HepG2 (cell line): ENCODE measurements around the gene ZNF584. TPM values are rescaled to one million over a fixed set of nuclear protein-coding genes. Genes with fewer than 3 reads are reported as not detected.

Experiments used
- FLYWCH1 ChIP-seq: sonication (generic); formaldehyde crosslinking; IDR thresholded peaks from 2 replicates; pipeline ENCODE4 v1.8.1; 2023; ENCODE audit warnings: mild to moderate bottlenecking, missing genetic modification reagents
- GZF1 ChIP-seq: sonication (generic); formaldehyde crosslinking; IDR thresholded peaks from 2 replicates; pipeline ENCODE4 v1.5.1; 2020; ENCODE audit warnings: mild to moderate bottlenecking, missing genetic modification reagents
- HIVEP1 ChIP-seq: sonication (generic); formaldehyde crosslinking; IDR thresholded peaks from 2 replicates; pipeline ENCODE4 v1.4.0; 2020; ENCODE audit warnings: mild to moderate bottlenecking, missing genetic modification reagents
- HNF1A ChIP-seq, 2 experiments: sonication (generic) in 1 of 2; formaldehyde crosslinking in 1 of 2; IDR thresholded peaks; 2 replicates each; pipeline versions ENCODE4 v1.4.0 to v1.6.1; 2016 to 2020; ENCODE audit warnings: borderline replicate concordance in 1 of 2, low read depth in 1 of 2, mild to moderate bottlenecking in 1 of 2, missing genetic modification reagents in 1 of 2
- NFYB ChIP-seq: sonication (generic); formaldehyde crosslinking; IDR thresholded peaks from 2 replicates; pipeline ENCODE4 v1.4.0; 2020; ENCODE audit warnings: missing genetic modification reagents
- PHF20 ChIP-seq: sonication (generic); formaldehyde crosslinking; IDR thresholded peaks from 2 replicates; pipeline ENCODE4 v1.5.0; 2020; ENCODE audit warnings: mild to moderate bottlenecking, missing genetic modification reagents
- POGK ChIP-seq: sonication (generic); formaldehyde crosslinking; conservative IDR thresholded peaks from 2 replicates; pipeline ENCODE4 v1.8.0; 2022; ENCODE audit warnings: mild to moderate bottlenecking, moderate library complexity, missing genetic modification reagents
- PRDM10 ChIP-seq: sonication (generic); formaldehyde crosslinking; IDR thresholded peaks from 2 replicates; pipeline ENCODE4 v1.4.0; 2020; ENCODE audit warnings: low read depth, missing genetic modification reagents
- PRDM15 ChIP-seq: sonication (generic); formaldehyde crosslinking; IDR thresholded peaks from 2 replicates; pipeline ENCODE4 v1.4.0; 2020; ENCODE audit warnings: missing genetic modification reagents
- RBM39 ChIP-seq: fragments of 200-400 bp; formaldehyde crosslinking; IDR thresholded peaks from one replicate; pipeline ENCODE4 v1.6.1; 2018; ENCODE audit warnings: antibody characterized with exemption, mild to moderate bottlenecking, low read depth, low read length; ENCODE audit not compliant: poor library complexity, severe bottlenecking
- ZNF460 ChIP-seq: sonication (generic); formaldehyde crosslinking; IDR thresholded peaks from 2 replicates; pipeline ENCODE4 v1.5.1; 2020; ENCODE audit warnings: missing genetic modification reagents, mild to moderate bottlenecking, borderline replicate concordance
- polyA plus RNA-seq, 8 experiments: library from polyadenylated mRNA; depleted of rRNA in 3 of 8; stranded (reverse) in 7 of 8; unstranded in 1 of 8; fragments of >200 nt; fragmentation: Illumina TruSeq in 4 of 8; extraction: Trizol in 4 of 8; gene quantifications; 2 replicates each; pipeline versions ENCODE4 v1.2.1 to v1.2.3, GENCODE V29; 2011 to 2016; ENCODE audit warnings: low read depth in 4 of 8, missing spikeins in 1 of 8, mixed read lengths in 1 of 8; ENCODE audit not compliant: insufficient read depth in 1 of 8
- total RNA-seq, 5 experiments: library from RNA; depleted of rRNA; stranded (reverse); fragments of >200 nt; fragmentation: Illumina TruSeq; extraction: Trizol; gene quantifications; 2 replicates each; pipeline ENCODE4 v1.2.3, GENCODE V29; 2016; ENCODE audit warnings: low read depth in 1 of 5

Gene ZNF584
- total and polyA plus RNA-seq, 2 of the 13 experiments (the other 11 are each of a cell fraction or from before 2014, with no cell fraction given), result 2.4 to 7.0 TPM

GRCh38 chr19:58466760-58467589, 58.5 kb downstream of the ZNF584 start, which contains the start of gene ZNF324 (continued):
- no peak for TF ChIP-seq FLYWCH1 (CRISPR knock-in tag)
- TF ChIP-seq RBM39, result no peak
- TF ChIP-seq GZF1 (CRISPR knock-in tag), result no peak
- TF ChIP-seq HNF1A (IDR thresholded peaks at IDR 0.05; ENCODE audit: low read depth), result no peak
- TF ChIP-seq HNF1A (CRISPR knock-in tag; IDR thresholded peaks at IDR 0.05; ENCODE audit: borderline replicate concordance), result peak; percentile 35; the same call in 1 of the 2 replicates
- 0 out of 2 replicates have a peak, but pooled peaks have one; percentile 59 for TF ChIP-seq POGK (CRISPR knock-in tag)
- TF ChIP-seq PRDM15 (CRISPR knock-in tag), result peak; percentile 43; the same call in 1 of the 2 replicates
- TF ChIP-seq PHF20, result peak; percentile 72; the same call in 1 of the 2 replicates
- TF ChIP-seq ZNF460 (CRISPR knock-in tag), result no peak
- no peak for TF ChIP-seq HIVEP1 (CRISPR knock-in tag)
- peak; percentile 92 for TF ChIP-seq NFYB (CRISPR knock-in tag)
- peak; percentile 59; the same call in 1 of the 2 replicates for TF ChIP-seq PRDM10 (CRISPR knock-in tag)
